ENCODE measurements around the gene CALCB.

CALCB gene

GRCh38 chr11:15111215-15111614 is 37.8 kb downstream of the CALCB start:
- TF ChIP-seq CTCF (conservative IDR thresholded peaks at IDR 0.05; ENCODE audit: low read length), result no peak
- no peak for DNase-seq (ENCODE audit: low read depth)
- H3K4me3 ChIP-seq (ENCODE audit: low read length), result no peak overlapping the region

- no peak for TF ChIP-seq CTCF (conservative IDR thresholded peaks at IDR 0.05; ENCODE audit: low read length)
- DNase-seq (ENCODE audit: low read depth), result no peak
- H3K4me3 ChIP-seq (ENCODE audit: low read length), result no peak overlapping the region
These were observed 38.7 kb downstream of the CALCB start for GRCh38 chr11:15112131-15112541.

- no peak for DNase-seq (ENCODE audit: low read depth)
- TF ChIP-seq CTCF (conservative IDR thresholded peaks at IDR 0.05; ENCODE audit: low read length), result no peak
These were observed 40.0 kb downstream of the CALCB start for GRCh38 chr11:15113381-15113780.

GRCh38 chr11:15114501-15115475 is 41.4 kb downstream of the CALCB start, which contains the start of gene INSC:
Gene INSC (plus strand): TSS chr11:15114923. CDS start chr11:15149175, 34,252 bp downstream.
- no peak for TF ChIP-seq CTCF (conservative IDR thresholded peaks at IDR 0.05; ENCODE audit: low read length)
- DNase-seq (ENCODE audit: low read depth), result peak; percentile 17
- H3K4me3 ChIP-seq (ENCODE audit: low read length), result peak within 1 kb of the TSS; percentile 51

More at GRCh38 chr11:15113381-15113780, 40.0 kb downstream of the CALCB start:
- no peak overlapping the region for H3K4me3 ChIP-seq (ENCODE audit: low read length)

- TF ChIP-seq CTCF (conservative IDR thresholded peaks at IDR 0.05; ENCODE audit: low read length), result no peak
- H3K4me3 ChIP-seq (ENCODE audit: low read length), result no peak overlapping the region
- DNase-seq (ENCODE audit: low read depth), result no peak
These were observed 42.3 kb downstream of the CALCB start for GRCh38 chr11:15115686-15116085.

GRCh38 chr11:15117751-15118150 is 44.4 kb downstream of the CALCB start:
- DNase-seq (ENCODE audit: low read depth), result no peak
- TF ChIP-seq CTCF (conservative IDR thresholded peaks at IDR 0.05; ENCODE audit: low read length), result no peak
- H3K4me3 ChIP-seq (ENCODE audit: low read length), result no peak overlapping the region

- TF ChIP-seq CTCF (conservative IDR thresholded peaks at IDR 0.05; ENCODE audit: low read length), result no peak
- H3K4me3 ChIP-seq (ENCODE audit: low read length), result no peak overlapping the region
- no peak for DNase-seq (ENCODE audit: low read depth)
These were observed 45.0 kb downstream of the CALCB start for GRCh38 chr11:15118431-15118830.

All from AG10803 (cell line).